ENCODE measurements around the gene NAA50.

Gene NAA50

GRCh38 chr3:113745756-113746547 lies at the start of gene NAA50:
TSS of gene NAA50 (minus strand) at chr3:113746249. CDS start at chr3:113745949, 300 bp downstream.
- peak; percentile 94 for DNase-seq

GRCh38 chr3:113795693-113796092 lies 49.6 kb upstream of the NAA50 start:
- no peak for DNase-seq

GRCh38 chr3:113794526-113794925 lies 48.5 kb upstream of the NAA50 start:
- DNase-seq = no peak

GRCh38 chr3:113791381-113791780 lies 45.3 kb upstream of the NAA50 start:
- peak; percentile 8 for DNase-seq

GRCh38 chr3:113783980-113784379 lies 37.9 kb upstream of the NAA50 start:
- peak; percentile 18 for DNase-seq

- DNase-seq = peak; percentile 93
These were observed 37.4 kb upstream of the NAA50 start for GRCh38 chr3:113783463-113783862.

GRCh38 chr3:113776564-113776963 lies 30.5 kb upstream of the NAA50 start:
- DNase-seq = no peak

GRCh38 chr3:113775516-113775915 lies 29.5 kb upstream of the NAA50 start:
- DNase-seq = no peak

GRCh38 chr3:113773381-113773780 lies 27.3 kb upstream of the NAA50 start:
- DNase-seq = peak; percentile 41

- DNase-seq = no peak
These were observed 25.9 kb upstream of the NAA50 start for GRCh38 chr3:113771993-113772392.

GRCh38 chr3:113769551-113769950 lies 23.5 kb upstream of the NAA50 start:
- peak; percentile 47 for DNase-seq

GRCh38 chr3:113764698-113765097 lies 18.6 kb upstream of the NAA50 start:
- DNase-seq = no peak

GRCh38 chr3:113758389-113759024 lies 12.5 kb upstream of the NAA50 start:
- DNase-seq = peak; percentile 77

- no peak for DNase-seq
These were observed 8.6 kb upstream of the NAA50 start for GRCh38 chr3:113754494-113755159.

GRCh38 chr3:113753376-113753985 lies 7.4 kb upstream of the NAA50 start:
- no peak for DNase-seq

GRCh38 chr3:113751141-113751540 lies 5.1 kb upstream of the NAA50 start:
- DNase-seq = no peak

- DNase-seq = no peak
These were observed 1.4 kb upstream of the NAA50 start for GRCh38 chr3:113747283-113748046.

- DNase-seq = peak; percentile 95
These were observed 666 bp upstream of the NAA50 start, which contains the start of gene ATP6V1A for GRCh38 chr3:113746548-113747282. TSS of gene ATP6V1A (plus strand) at chr3:113747035. CDS start at chr3:113778754, 31,719 bp downstream.

- DNase-seq = peak; percentile 90
These were observed 901 bp downstream of the NAA50 start for GRCh38 chr3:113744941-113745755.

GRCh38 chr3:113743006-113743630 lies 2.9 kb downstream of the NAA50 start:
- DNase-seq = no peak
